Neuron (in vitro differentiated cells): ENCODE measurements around the gene ERP44.
"Not testable (repeated sequence)": the region's sequence is repeated elsewhere in the genome, so short reads cannot be mapped to it uniquely, and the experiment has no call there.

Experiments used
- H2AFZ ChIP-seq: one replicate; pipeline ENCODE4 v1.6.1; 2013; ENCODE audit warnings: low read depth, mild to moderate bottlenecking, inconsistent platforms, low read length, moderate library complexity
- H3K27me3 ChIP-seq: one replicate; pipeline ENCODE4 v1.6.1; 2013; ENCODE audit warnings: low read length; ENCODE audit not compliant: insufficient read depth
- H3K36me3 ChIP-seq: one replicate; pipeline ENCODE4 v1.6.1; 2013; ENCODE audit warnings: low read length; ENCODE audit not compliant: insufficient read depth
- H3K4me1 ChIP-seq: one replicate; pipeline ENCODE4 v1.6.1; 2013; ENCODE audit warnings: low read length; ENCODE audit not compliant: insufficient read depth
- H3K4me3 ChIP-seq: 2 replicates; pipeline ENCODE4 v1.5.1; 2013; ENCODE audit warnings: mild to moderate bottlenecking, low read length, moderate library complexity
- H3K9me3 ChIP-seq: one replicate; pipeline ENCODE4 v1.6.1; 2013; ENCODE audit warnings: low read length

The ERP44 gene

DNA sequence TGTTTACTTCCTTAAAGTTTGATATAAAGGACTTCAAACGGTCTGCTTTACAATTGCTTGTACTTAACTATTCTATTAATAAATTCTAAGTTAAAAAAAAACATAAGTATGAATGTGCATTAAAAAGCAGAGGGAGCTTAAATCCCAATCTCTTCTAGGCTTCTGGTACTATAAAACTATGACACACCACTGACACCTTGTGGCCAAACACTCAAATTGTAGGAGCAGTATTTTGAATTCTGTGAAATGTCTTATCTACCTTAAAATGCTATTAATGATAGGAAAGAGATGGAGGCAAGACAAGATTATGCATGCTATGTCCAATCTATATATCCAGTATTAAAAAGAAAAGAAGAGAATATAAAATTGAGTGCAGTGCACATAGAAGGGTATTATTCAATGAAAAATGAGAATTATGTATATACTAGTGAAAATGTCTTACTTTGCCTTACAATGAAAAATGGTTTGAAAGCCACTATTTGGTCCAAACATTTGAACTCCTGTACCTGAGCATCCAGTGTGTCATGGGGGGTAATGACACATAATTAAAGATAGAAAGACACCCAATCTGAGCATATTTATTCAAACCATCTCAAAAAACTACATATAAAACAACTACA, 87.6 kb downstream of the ERP44 start:
- Histone ChIP-seq H2AFZ (no peak overlapping the region), H3K27me3 (no peaks in the 10 kb centered on the region), H3K4me1 (peaks cover 11% of the 10 kb centered on the region), H3K36me3 (peaks cover 17% of the 10 kb centered on the region), H3K9me3 (peaks cover 4% of the 10 kb centered on the region), H3K4me3 (no peak overlapping the region)

- Histone ChIP-seq H3K4me1 (no peaks in the 10 kb centered on the region), H3K27me3 (no peaks in the 10 kb centered on the region), H2AFZ (no peak overlapping the region), H3K4me3 (no peak overlapping the region), H3K36me3 (peaks cover 30% of the 10 kb centered on the region), H3K9me3 (peaks cover 22% of the 10 kb centered on the region)
These were observed 99.0 kb downstream of the ERP44 start for GRCh38 chr9:99999797-100000196.

DNA sequence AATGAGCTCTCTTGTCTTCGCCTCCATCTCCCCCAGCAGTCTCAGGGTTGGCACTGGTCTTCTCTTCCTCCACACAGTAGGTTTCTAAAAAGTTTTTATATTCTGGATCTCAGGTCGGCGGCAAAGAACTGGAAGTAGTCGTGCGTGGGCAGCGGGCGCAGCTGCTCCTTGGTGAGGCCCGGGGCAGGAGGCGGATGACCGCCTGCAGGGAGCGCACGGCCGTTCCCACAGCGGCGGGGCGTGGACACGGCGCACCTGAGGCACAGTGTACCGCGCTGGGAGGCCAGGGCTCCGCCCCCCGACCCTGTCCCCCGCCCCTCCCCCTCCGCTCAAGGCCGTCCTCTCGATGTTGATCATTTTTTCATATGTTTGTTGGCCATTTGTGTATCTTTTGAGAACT, 99.9 kb downstream of the ERP44 start:
- Histone ChIP-seq H3K4me1 (no peaks in the 10 kb centered on the region), H2AFZ (no peak overlapping the region), H3K27me3 (no peaks in the 10 kb centered on the region)

GRCh38 chr9:99998266-99998665, 100.5 kb downstream of the ERP44 start:
- Histone ChIP-seq H3K27me3 (no peaks in the 10 kb centered on the region), H3K4me3 (no peak overlapping the region), H3K36me3 (peaks cover 18% of the 10 kb centered on the region), H3K9me3 (peaks cover 10% of the 10 kb centered on the region), H2AFZ (no peak overlapping the region), H3K4me1 (no peaks in the 10 kb centered on the region)

More for the DNA sequence above, 99.9 kb downstream of the ERP44 start:
- H3K9me3 ChIP-seq = peaks cover 16% of the 10 kb centered on the region
- H3K4me3 ChIP-seq = no peak overlapping the region
- peaks cover 22% of the 10 kb centered on the region for H3K36me3 ChIP-seq

GRCh38 chr9:99990508-99990907, 108.3 kb downstream of the ERP44 start:
- not testable (repeated sequence) for H3K4me3 ChIP-seq, H3K9me3 ChIP-seq, H3K4me1 ChIP-seq, H3K27me3 ChIP-seq, H3K36me3 ChIP-seq, H2AFZ ChIP-seq

DNA sequence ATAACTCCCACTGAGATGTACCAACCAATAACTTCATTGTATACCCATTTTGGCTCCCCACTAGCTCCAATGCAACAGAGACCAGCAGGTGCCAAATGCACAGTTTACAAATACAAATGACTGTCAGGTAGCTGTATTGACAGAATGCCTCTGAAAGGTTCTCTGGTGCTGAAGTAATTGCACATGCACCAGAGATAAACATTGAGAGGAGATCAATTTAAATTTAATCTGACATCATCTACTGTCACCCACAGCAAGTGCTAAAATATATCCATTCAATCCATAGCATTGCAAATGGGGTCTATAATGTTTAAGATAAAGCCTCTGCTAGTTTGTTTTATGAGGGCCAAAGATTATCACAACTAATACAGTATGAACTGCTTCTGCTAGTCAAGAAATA, 112.2 kb downstream of the ERP44 start:
- no peak overlapping the region for H3K4me3 ChIP-seq
- no peak overlapping the region for H2AFZ ChIP-seq

DNA sequence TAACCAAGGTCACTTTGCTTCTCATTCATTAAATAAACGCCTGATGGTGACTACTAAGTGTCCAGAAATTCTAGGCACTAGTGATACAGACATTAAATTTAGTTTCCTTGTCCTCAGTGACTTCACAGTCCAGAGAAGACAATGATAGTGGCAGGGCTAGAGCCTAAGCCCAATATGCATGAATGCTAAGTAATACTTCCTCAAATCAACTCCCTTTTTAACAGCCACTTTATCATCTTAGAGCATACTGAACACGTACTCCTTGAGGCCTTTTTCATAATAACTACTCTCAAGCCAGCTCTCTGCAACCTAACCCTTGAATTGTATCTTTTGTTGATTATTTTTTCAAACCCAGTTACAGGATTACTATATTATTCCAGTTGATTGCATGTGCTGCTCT, 118.2 kb downstream of the ERP44 start:
- no peak overlapping the region for H2AFZ ChIP-seq
- no peaks in the 10 kb centered on the region for H3K27me3 ChIP-seq
- H3K4me3 ChIP-seq = no peak overlapping the region
- peaks cover 15% of the 10 kb centered on the region for H3K36me3 ChIP-seq
- peaks cover 17% of the 10 kb centered on the region for H3K4me1 ChIP-seq
- no peaks in the 10 kb centered on the region for H3K9me3 ChIP-seq

More for the DNA sequence above, 112.2 kb downstream of the ERP44 start:
- H3K9me3 ChIP-seq = peaks cover 7% of the 10 kb centered on the region
- peaks cover 15% of the 10 kb centered on the region for H3K36me3 ChIP-seq
- no peaks in the 10 kb centered on the region for H3K4me1 ChIP-seq
- no peaks in the 10 kb centered on the region for H3K27me3 ChIP-seq

DNA sequence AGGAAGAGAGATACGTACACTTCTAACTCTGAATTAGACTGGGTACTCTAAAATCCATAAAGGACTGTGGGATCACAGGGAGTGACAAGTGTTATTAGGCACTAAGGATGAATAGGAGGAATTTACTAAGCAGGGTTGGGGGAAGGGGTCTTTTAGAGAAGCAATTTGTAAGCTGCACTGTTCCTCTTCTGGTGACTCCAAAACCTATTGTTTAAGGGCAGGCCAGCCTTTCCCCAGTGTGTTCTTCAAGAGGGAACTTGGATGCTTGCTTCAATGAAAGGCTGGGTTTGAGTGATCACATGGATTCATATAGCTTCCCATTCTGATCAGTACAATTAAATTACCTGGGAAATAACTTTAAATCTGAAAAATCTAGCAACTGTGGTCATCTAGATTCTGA, 120.6 kb downstream of the ERP44 start:
- Histone ChIP-seq H3K4me3 (no peak overlapping the region), H3K9me3 (no peaks in the 10 kb centered on the region), H3K4me1 (peaks cover 17% of the 10 kb centered on the region), H3K27me3 (no peaks in the 10 kb centered on the region), H2AFZ (no peak overlapping the region), H3K36me3 (peaks cover 6% of the 10 kb centered on the region)

GRCh38 chr9:99977033-99977792, 121.6 kb downstream of the ERP44 start:
- Histone ChIP-seq H3K9me3 (no peaks in the 10 kb centered on the region), H3K27me3 (no peaks in the 10 kb centered on the region), H3K36me3 (no peaks in the 10 kb centered on the region), H2AFZ (no peak overlapping the region), H3K4me3 (no peak overlapping the region), H3K4me1 (peaks cover 17% of the 10 kb centered on the region)

DNA sequence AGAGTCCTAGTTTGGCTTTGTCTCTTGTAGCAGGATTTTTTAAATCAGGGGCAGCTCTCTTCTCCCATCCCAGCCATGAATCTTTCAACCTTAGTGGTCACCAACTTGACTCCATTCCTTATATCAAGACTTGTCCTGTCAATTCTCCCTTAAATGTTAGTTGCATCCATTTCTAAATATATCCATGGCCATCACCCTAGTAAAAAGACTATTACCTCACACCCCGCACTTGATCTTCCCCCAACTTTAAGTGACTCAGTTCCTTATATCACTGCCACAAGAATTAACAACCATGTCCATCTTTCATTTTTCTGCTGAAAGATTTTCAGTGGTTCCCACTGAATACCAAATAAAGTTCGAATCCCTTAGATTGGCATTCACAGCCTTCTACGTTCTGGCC, 125.3 kb downstream of the ERP44 start:
- Histone ChIP-seq H3K4me3 (no peak overlapping the region), H3K36me3 (no peaks in the 10 kb centered on the region), H3K9me3 (no peaks in the 10 kb centered on the region), H2AFZ (no peak overlapping the region), H3K4me1 (peaks cover 12% of the 10 kb centered on the region), H3K27me3 (no peaks in the 10 kb centered on the region)

DNA sequence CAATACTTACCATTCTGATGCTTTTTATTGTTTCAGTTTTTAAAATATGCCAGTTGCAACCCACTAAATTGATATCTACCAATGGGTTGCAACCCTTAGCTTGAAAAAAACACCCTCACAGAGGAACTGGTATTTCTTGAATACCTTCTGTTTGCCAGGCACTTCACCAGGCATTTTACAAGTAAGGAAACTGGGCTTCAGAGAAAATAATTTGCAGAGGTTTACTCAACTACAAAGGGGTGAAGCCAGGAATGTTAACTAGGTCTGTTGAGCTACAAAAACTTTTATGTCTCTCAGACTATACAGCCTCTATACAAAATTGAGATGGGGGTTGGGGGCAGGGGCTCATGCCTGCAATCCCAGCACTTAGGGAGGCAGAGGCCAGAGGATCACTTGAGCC, 127.4 kb downstream of the ERP44 start:
- Histone ChIP-seq H3K27me3 (no peaks in the 10 kb centered on the region), H3K9me3 (no peaks in the 10 kb centered on the region), H3K4me1 (peaks cover 19% of the 10 kb centered on the region), H3K4me3 (no peak overlapping the region), H2AFZ (no peak overlapping the region), H3K36me3 (no peaks in the 10 kb centered on the region)

- H3K4me3 ChIP-seq = no peak overlapping the region
- peaks cover 24% of the 10 kb centered on the region for H3K4me1 ChIP-seq
- no peaks in the 10 kb centered on the region for H3K36me3 ChIP-seq
- H3K27me3 ChIP-seq = no peaks in the 10 kb centered on the region
- H3K9me3 ChIP-seq = no peaks in the 10 kb centered on the region
- no peak overlapping the region for H2AFZ ChIP-seq
These were observed 128.3 kb downstream of the ERP44 start for GRCh38 chr9:99970481-99970880.

GRCh38 chr9:99967457-99967856, 131.3 kb downstream of the ERP44 start:
- no peaks in the 10 kb centered on the region for H3K27me3 ChIP-seq
- no peak overlapping the region for H3K4me3 ChIP-seq
- no peaks in the 10 kb centered on the region for H3K9me3 ChIP-seq
- H3K36me3 ChIP-seq = no peaks in the 10 kb centered on the region
- H3K4me1 ChIP-seq = peaks cover 28% of the 10 kb centered on the region
- no peak overlapping the region for H2AFZ ChIP-seq
